DMS53 treated with DMSO at 0.1 percent for 48 hours (cell line): Measurements from ENCODE around the gene DDIT3.

Experiments
- DNase-seq: peaks from one replicate; lab custom pipeline; 2025; ENCODE audit not compliant: unreplicated experiment; lab: John Stamatoyannopoulos, UW

Gene DDIT3

DNA sequence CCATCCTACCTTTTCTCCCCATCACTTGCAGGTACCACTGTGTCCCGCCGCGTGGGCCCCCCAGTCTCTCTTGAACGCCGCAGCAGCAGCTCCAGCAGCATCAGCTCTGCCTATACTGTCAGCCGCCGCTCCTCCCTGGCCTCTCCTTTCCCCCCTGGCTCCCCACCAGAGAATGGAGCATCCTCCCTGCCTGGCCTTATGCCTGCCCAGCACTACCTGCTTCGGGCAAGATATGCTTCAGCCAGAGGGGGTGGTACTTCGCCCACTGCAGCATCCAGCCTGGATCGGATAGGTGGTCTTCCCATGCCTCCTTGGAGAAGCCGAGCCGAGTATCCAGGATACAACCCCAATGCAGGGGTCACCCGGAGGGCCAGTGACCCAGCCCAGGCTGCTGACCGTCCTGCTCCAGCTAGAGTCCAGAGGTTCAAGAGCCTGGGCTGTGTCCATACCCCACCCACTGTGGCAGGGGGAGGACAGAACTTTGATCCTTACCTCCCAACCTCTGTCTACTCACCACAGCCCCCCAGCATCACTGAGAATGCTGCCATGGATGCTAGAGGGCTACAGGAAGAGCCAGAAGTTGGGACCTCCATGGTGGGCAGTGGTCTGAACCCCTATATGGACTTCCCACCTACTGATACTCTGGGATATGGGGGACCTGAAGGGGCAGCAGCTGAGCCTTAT is 49.9 kb downstream of the DDIT3 start:
- no peak for DNase-seq

- no peak for DNase-seq
Observed at GRCh38 chr12:57469296-57470164, 50.8 kb downstream of the DDIT3 start.

GRCh38 chr12:57467915-57468314 is 52.4 kb downstream of the DDIT3 start:
- DNase-seq: no peak

DNA sequence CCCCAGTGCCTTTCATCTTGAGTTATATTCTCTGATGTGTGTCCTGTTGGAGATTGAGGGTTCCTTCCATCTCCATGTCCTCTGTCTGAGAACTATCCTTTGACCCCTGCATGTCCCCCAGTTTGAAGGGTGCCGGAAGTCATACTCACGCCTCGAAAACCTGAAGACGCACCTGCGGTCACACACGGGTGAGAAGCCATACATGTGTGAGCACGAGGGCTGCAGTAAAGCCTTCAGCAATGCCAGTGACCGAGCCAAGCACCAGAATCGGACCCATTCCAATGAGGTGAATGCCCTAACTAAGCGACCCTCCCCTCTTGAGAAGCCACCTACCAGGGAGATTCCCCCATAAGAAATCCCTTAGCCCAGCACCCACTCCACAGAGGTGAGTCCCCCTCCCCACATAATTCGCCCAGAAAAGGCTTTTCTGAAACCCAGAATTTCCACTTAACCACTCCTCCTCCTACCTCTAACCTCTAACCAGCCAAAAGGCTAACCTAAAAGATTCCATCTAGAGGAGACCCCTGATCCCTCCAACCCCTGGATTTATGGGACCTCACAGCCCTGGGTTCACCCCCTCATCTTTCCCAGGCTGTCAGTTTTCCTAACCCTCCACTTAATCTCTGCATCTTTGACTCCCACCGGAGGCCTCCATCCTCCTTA is 53.0 kb downstream of the DDIT3 start:
- no peak for DNase-seq
